ENCODE data around the gene FES.

DNA sequence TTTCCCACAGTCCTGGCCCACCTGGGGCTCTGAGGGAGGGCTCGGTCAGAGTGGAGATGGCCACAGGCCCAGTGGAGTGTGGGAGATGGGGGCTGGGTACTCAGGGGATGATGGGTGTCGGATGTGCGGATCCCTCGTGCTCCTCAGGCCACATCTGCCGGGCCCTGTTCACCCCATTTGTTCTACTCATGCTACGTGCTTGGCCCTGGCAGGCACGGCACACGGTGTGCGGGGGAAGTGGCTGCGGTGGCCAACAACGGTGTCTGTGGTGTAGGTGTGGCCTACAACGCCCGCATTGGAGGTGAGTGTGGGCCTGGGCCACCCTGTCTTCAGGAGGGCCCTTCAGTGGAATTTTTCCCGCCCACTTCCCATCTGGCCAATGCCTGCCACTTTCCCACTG lies 7.0 kb upstream of the FES start:
- TF ChIP-seq, protein P1, sequence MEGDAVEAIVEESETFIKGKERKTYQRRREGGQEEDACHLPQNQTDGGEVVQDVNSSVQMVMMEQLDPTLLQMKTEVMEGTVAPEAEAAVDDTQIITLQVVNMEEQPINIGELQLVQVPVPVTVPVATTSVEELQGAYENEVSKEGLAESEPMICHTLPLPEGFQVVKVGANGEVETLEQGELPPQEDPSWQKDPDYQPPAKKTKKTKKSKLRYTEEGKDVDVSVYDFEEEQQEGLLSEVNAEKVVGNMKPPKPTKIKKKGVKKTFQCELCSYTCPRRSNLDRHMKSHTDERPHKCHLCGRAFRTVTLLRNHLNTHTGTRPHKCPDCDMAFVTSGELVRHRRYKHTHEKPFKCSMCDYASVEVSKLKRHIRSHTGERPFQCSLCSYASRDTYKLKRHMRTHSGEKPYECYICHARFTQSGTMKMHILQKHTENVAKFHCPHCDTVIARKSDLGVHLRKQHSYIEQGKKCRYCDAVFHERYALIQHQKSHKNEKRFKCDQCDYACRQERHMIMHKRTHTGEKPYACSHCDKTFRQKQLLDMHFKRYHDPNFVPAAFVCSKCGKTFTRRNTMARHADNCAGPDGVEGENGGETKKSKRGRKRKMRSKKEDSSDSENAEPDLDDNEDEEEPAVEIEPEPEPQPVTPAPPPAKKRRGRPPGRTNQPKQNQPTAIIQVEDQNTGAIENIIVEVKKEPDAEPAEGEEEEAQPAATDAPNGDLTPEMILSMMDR (conservative IDR thresholded peaks at IDR 0.05 in 1 of 2, IDR thresholded peaks at IDR 0.05 in 1 of 2; ENCODE audit: low read depth in 1 of 2, low read length in 2 of 2), result no peak
- no peak for TF ChIP-seq EZH2 (IDR thresholded peaks at IDR 0.05; ENCODE audit: low read length, missing control alignments)
